ENCODE results near the gene SLC9C1. TPM values are rescaled to one million over a fixed set of nuclear protein-coding genes. Genes with fewer than 3 reads are reported as not detected.

SLC9C1 gene
- total RNA-seq, 1 experiment from 2014 or later = 0.50 TPM

DNA sequence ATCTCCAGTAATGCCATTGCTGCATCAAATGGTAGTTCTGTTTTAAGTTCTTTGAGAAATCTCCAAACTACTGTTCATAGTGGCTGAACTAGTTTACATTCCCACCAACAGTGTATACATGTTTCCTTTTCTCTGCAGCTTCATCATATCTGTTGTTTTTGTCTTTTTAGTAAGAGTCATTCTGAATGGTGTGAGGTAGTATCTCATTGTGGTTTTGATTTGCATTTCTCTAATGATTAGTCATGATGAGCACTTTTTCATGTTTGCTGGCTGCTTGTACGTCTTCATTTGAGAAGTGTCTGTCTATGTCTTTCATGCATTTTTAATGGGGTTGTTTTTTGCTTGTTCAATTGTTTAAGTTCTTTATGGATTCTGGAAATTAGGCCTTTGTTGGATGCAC, 150.8 kb downstream of the SLC9C1 start:
- Histone ChIP-seq H3K4me2 (ENCODE audit: insufficient read depth, insufficient read length, low read length) (no peak overlapping the region), H2BK12ac (ENCODE audit: insufficient read length, low read depth, low read length) (no peak overlapping the region), H3K4ac (ENCODE audit: low read depth, low read length) (no peak overlapping the region), H3K9ac (ENCODE audit: extremely low read depth, insufficient read length, low read length) (no peak overlapping the region), H3K56ac (ENCODE audit: insufficient read length, low read depth, low read length) (no peak overlapping the region), H3K9me3 (ENCODE audit: control insufficient read depth, low read depth, low read length) (no peaks in the 10 kb centered on the region), H2BK15ac (ENCODE audit: low read depth, low read length) (no peak overlapping the region), H3K27me3 (ENCODE audit: insufficient read depth, low read length) (no peaks in the 10 kb centered on the region), H3K79me2 (ENCODE audit: insufficient read depth, low read length) (no peaks in the 10 kb centered on the region), H3T11ph (ENCODE audit: low read length) (no peak overlapping the region), H3K23ac (ENCODE audit: insufficient read length, low read depth, low read length) (no peak overlapping the region), H4K5ac (ENCODE audit: insufficient read length, low read depth, low read length) (no peak overlapping the region), H3K14ac (ENCODE audit: insufficient read depth, low read length) (no peak overlapping the region), H4K20me1 (ENCODE audit: control insufficient read depth, insufficient read depth, insufficient read length) (no peaks in the 10 kb centered on the region), H3K4me1 (ENCODE audit: insufficient read depth, low read length) (no peaks in the 10 kb centered on the region; the same call in 1 of the 2 replicates), H3K23me2 (ENCODE audit: insufficient read length, low read depth, low read length, poor library complexity, severe bottlenecking) (no peaks in the 10 kb centered on the region), H4K91ac (ENCODE audit: insufficient read length, low read depth, low read length) (no peak overlapping the region), H3K27ac (ENCODE audit: insufficient read length, low read depth, low read length) (no peak overlapping the region), H3K79me1 (ENCODE audit: insufficient read depth, low read depth, low read length, poor library complexity, severe bottlenecking) (no peaks in the 10 kb centered on the region), H2BK5ac (ENCODE audit: insufficient read length, low read length) (no peak overlapping the region), H2BK20ac (ENCODE audit: low read depth, low read length, poor library complexity, severe bottlenecking) (no peak overlapping the region), H4K8ac (replicated peaks; ENCODE audit: insufficient read length, low read depth, low read length) (no peak overlapping the region), H3K18ac (ENCODE audit: insufficient read length, low read depth, low read length) (no peak overlapping the region), H2AK5ac (ENCODE audit: insufficient read length, low read length) (no peak overlapping the region), H2AFZ (ENCODE audit: low read length) (no peak overlapping the region), H2BK120ac (ENCODE audit: low read depth, low read length, poor library complexity, severe bottlenecking) (no peak overlapping the region)
- peaks cover 11 to 36% (median 19%) of the 10 kb centered on the region in 3 experiments for H3K36me3 Mint-ChIP-seq (ENCODE audit: insufficient read depth in 1 of 3, low read depth in 3 of 3)
- H3K4me3 Mint-ChIP-seq = no peak overlapping the region
- no peak overlapping the region for H3K27ac Mint-ChIP-seq
- no CpG with 5 or more reads among the region's 1 CpG for WGBS (ENCODE audit: extremely low coverage, insufficient read length, low lambda C conversion rate)
- H3K27me3 Mint-ChIP-seq (ENCODE audit: low read depth) = no peaks in the 10 kb centered on the region
- H3K4me1 Mint-ChIP-seq = peaks cover 0 to 4% of the 10 kb centered on the region in 2 experiments; a peak in 3 of 4 replicates
- peaks cover 25 to 41% of the 10 kb centered on the region in 2 experiments for H3K9me3 Mint-ChIP-seq
- TF ChIP-seq, protein P1, sequence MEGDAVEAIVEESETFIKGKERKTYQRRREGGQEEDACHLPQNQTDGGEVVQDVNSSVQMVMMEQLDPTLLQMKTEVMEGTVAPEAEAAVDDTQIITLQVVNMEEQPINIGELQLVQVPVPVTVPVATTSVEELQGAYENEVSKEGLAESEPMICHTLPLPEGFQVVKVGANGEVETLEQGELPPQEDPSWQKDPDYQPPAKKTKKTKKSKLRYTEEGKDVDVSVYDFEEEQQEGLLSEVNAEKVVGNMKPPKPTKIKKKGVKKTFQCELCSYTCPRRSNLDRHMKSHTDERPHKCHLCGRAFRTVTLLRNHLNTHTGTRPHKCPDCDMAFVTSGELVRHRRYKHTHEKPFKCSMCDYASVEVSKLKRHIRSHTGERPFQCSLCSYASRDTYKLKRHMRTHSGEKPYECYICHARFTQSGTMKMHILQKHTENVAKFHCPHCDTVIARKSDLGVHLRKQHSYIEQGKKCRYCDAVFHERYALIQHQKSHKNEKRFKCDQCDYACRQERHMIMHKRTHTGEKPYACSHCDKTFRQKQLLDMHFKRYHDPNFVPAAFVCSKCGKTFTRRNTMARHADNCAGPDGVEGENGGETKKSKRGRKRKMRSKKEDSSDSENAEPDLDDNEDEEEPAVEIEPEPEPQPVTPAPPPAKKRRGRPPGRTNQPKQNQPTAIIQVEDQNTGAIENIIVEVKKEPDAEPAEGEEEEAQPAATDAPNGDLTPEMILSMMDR (conservative IDR thresholded peaks at IDR 0.05) = no peak
- no peak for DNase-seq
